H9 (cell line): ENCODE results near the gene HM13. TPM values are rescaled to one million over a fixed set of nuclear protein-coding genes. Genes with fewer than 3 reads are reported as not detected.

Experiments used
- DNase-seq: peaks from one replicate; pipeline ENCODE4 v3.0.0-alpha.2; 2017
- H2AFZ ChIP-seq: one replicate; pipeline ENCODE4 v1.6.1; 2013; ENCODE audit warnings: mild to moderate bottlenecking, low read length, control low read depth, moderate library complexity
- H2AK5ac ChIP-seq: 2 replicates; pipeline ENCODE4 v1.6.1; 2013; ENCODE audit warnings: low read length, control low read depth, mixed read lengths; ENCODE audit not compliant: insufficient read length
- H2BK120ac ChIP-seq: one replicate; pipeline ENCODE4 v1.6.1; 2013; ENCODE audit warnings: low read depth, mild to moderate bottlenecking, low read length, control low read depth, inconsistent platforms; ENCODE audit not compliant: poor library complexity, severe bottlenecking
- H2BK12ac ChIP-seq: 2 replicates; pipeline ENCODE4 v1.6.1; 2013; ENCODE audit warnings: low read length, control low read depth, mixed read lengths, low read depth; ENCODE audit not compliant: insufficient read length
- H2BK15ac ChIP-seq: 2 replicates; pipeline ENCODE4 v1.6.1; 2013; ENCODE audit warnings: low read depth, low read length, control low read depth
- H2BK20ac ChIP-seq: one replicate; pipeline ENCODE4 v1.6.1; 2013; ENCODE audit warnings: low read depth, mild to moderate bottlenecking, low read length, control low read depth, inconsistent platforms; ENCODE audit not compliant: poor library complexity, severe bottlenecking
- H2BK5ac ChIP-seq: 2 replicates; pipeline ENCODE4 v1.6.1; 2013; ENCODE audit warnings: low read length, control low read depth, mixed read lengths; ENCODE audit not compliant: insufficient read length
- H3K14ac ChIP-seq: 2 replicates; pipeline ENCODE4 v1.6.1; 2013; ENCODE audit warnings: low read length, control low read depth; ENCODE audit not compliant: insufficient read depth
- H3K18ac ChIP-seq: 2 replicates; pipeline ENCODE4 v1.6.1; 2013; ENCODE audit warnings: low read depth, mild to moderate bottlenecking, mixed read lengths, low read length, control low read depth; ENCODE audit not compliant: insufficient read length
- H3K23ac ChIP-seq: 2 replicates; pipeline ENCODE4 v1.6.1; 2013; ENCODE audit warnings: low read length, control low read depth, mixed read lengths, low read depth; ENCODE audit not compliant: insufficient read length
- H3K23me2 ChIP-seq: 2 replicates; pipeline ENCODE4 v1.6.1; 2013; ENCODE audit warnings: low read depth, mild to moderate bottlenecking, mixed read lengths, low read length, control low read depth; ENCODE audit not compliant: insufficient read length, poor library complexity, severe bottlenecking
- H3K27ac ChIP-seq: 2 replicates; pipeline ENCODE4 v1.5.1; 2013; ENCODE audit warnings: low read length, control low read depth, mixed read lengths, low read depth; ENCODE audit not compliant: insufficient read length
- H3K27me3 ChIP-seq: 2 replicates; pipeline ENCODE4 v1.6.1; 2013; ENCODE audit warnings: low read length, control low read depth, inconsistent platforms; ENCODE audit not compliant: insufficient read depth
- H3K4ac ChIP-seq: 2 replicates; pipeline ENCODE4 v1.6.1; 2013; ENCODE audit warnings: low read depth, mild to moderate bottlenecking, control low read depth, inconsistent platforms, low read length, moderate library complexity
- H3K4me1 ChIP-seq: 2 replicates; pipeline ENCODE4 v1.6.1; 2013; ENCODE audit warnings: low read length, control low read depth, inconsistent platforms; ENCODE audit not compliant: insufficient read depth
- H3K4me2 ChIP-seq: 2 replicates; pipeline ENCODE4 v1.6.1; 2013; ENCODE audit warnings: low read length, control low read depth, mixed read lengths; ENCODE audit not compliant: insufficient read length, insufficient read depth
- H3K56ac ChIP-seq: 2 replicates; pipeline ENCODE4 v1.6.1; 2013; ENCODE audit warnings: low read depth, mild to moderate bottlenecking, mixed read lengths, low read length, control low read depth; ENCODE audit not compliant: insufficient read length
- H3K79me1 ChIP-seq: 2 replicates; pipeline ENCODE4 v1.6.1; 2013; ENCODE audit warnings: low read depth, mild to moderate bottlenecking, moderate library complexity, low read length, control low read depth, inconsistent platforms; ENCODE audit not compliant: insufficient read depth, poor library complexity, severe bottlenecking
- H3K79me2 ChIP-seq: 2 replicates; pipeline ENCODE4 v1.6.1; 2013; ENCODE audit warnings: low read length, control low read depth, inconsistent platforms; ENCODE audit not compliant: insufficient read depth
- H3K9ac ChIP-seq: 2 replicates; pipeline ENCODE4 v1.6.1; 2013; ENCODE audit warnings: low read length, control low read depth, mixed read lengths; ENCODE audit not compliant: insufficient read length; ENCODE audit errors: extremely low read depth
- H3K9me3 ChIP-seq: one replicate; pipeline ENCODE4 v1.6.1; 2013; ENCODE audit warnings: low read depth, low read length, inconsistent platforms; ENCODE audit not compliant: control insufficient read depth
- H3T11ph ChIP-seq: one replicate; pipeline ENCODE4 v1.6.1; 2013; ENCODE audit warnings: mild to moderate bottlenecking, low read length, control low read depth, inconsistent platforms
- H4K20me1 ChIP-seq: one replicate; pipeline ENCODE4 v1.6.1; 2013; ENCODE audit not compliant: control insufficient read depth, insufficient read length, insufficient read depth
- H4K5ac ChIP-seq: 2 replicates; pipeline ENCODE4 v1.6.1; 2013; ENCODE audit warnings: low read depth, mild to moderate bottlenecking, mixed read lengths, low read length, control low read depth; ENCODE audit not compliant: insufficient read length
- H4K8ac ChIP-seq: replicated peaks from 2 replicates; pipeline ENCODE4 v1.6.1; 2013; ENCODE audit warnings: low read length, control low read depth, mixed read lengths, low read depth; ENCODE audit not compliant: insufficient read length
- H4K91ac ChIP-seq: 2 replicates; pipeline ENCODE4 v1.6.1; 2013; ENCODE audit warnings: low read depth, mild to moderate bottlenecking, moderate library complexity, mixed read lengths, low read length, control low read depth; ENCODE audit not compliant: insufficient read length
- H3K27ac Mint-ChIP-seq, 3 experiments: 2 replicates in 2 of 3; 3 replicates in 1 of 3; pipeline ENCODE4 v1.8.0; 2020 to 2021; ENCODE audit warnings: mixed read lengths in 3 of 3, mild to moderate bottlenecking in 1 of 3, moderate library complexity in 1 of 3
- H3K27me3 Mint-ChIP-seq: 2 replicates; pipeline ENCODE4 v1.8.0; 2021; ENCODE audit warnings: low read depth, mild to moderate bottlenecking, moderate library complexity, mixed read lengths
- H3K36me3 Mint-ChIP-seq, 3 experiments: 2 replicates in 2 of 3; 3 replicates in 1 of 3; pipeline ENCODE4 v1.8.0; 2020 to 2021; ENCODE audit warnings: low read depth in 3 of 3, mixed read lengths in 3 of 3; ENCODE audit not compliant: insufficient read depth in 1 of 3
- H3K4me1 Mint-ChIP-seq, 2 experiments: 2 replicates each; pipeline ENCODE4 v1.8.0; 2020; ENCODE audit warnings: mixed read lengths in 2 of 2
- H3K4me3 Mint-ChIP-seq, 2 experiments: 2 replicates in 1 of 2; 3 replicates in 1 of 2; pipeline ENCODE4 v1.8.0; 2020 to 2021; ENCODE audit warnings: mild to moderate bottlenecking in 2 of 2, mixed read lengths in 2 of 2, moderate library complexity in 1 of 2
- H3K9me3 Mint-ChIP-seq, 2 experiments: 2 replicates in 1 of 2; 3 replicates in 1 of 2; pipeline ENCODE4 v1.8.0; 2020; ENCODE audit warnings: mild to moderate bottlenecking in 2 of 2, mixed read lengths in 2 of 2, moderate library complexity in 1 of 2
- WGBS: extraction: QIAGEN DNeasy Blood & Tissue Kit; methylation state at CpG from one replicate; pipeline ENCODE4 v1.1.7; 2013; ENCODE audit warnings: missing lambda C conversion rate, low lambda C conversion rate, mixed read lengths; ENCODE audit not compliant: insufficient read length; ENCODE audit errors: extremely low coverage; 5-methylcytosine and 5-hydroxymethylcytosine counted together
- total RNA-seq: library from RNA; stranded (reverse); gene quantifications from 2 replicates; pipeline ENCODE4 v1.2.1, GENCODE V29; 2021
- TF ChIP-seq, protein P1 (sequence below): fragments of 200-600 bp; sonication (generic); conservative IDR thresholded peaks from 3 replicates; pipeline ENCODE4 v1.8.0; 2021; ENCODE audit warnings: antibody characterized with exemption, mild to moderate bottlenecking

HM13 gene
- total RNA-seq, 1 experiment from 2014 or later = 169 TPM

DNA sequence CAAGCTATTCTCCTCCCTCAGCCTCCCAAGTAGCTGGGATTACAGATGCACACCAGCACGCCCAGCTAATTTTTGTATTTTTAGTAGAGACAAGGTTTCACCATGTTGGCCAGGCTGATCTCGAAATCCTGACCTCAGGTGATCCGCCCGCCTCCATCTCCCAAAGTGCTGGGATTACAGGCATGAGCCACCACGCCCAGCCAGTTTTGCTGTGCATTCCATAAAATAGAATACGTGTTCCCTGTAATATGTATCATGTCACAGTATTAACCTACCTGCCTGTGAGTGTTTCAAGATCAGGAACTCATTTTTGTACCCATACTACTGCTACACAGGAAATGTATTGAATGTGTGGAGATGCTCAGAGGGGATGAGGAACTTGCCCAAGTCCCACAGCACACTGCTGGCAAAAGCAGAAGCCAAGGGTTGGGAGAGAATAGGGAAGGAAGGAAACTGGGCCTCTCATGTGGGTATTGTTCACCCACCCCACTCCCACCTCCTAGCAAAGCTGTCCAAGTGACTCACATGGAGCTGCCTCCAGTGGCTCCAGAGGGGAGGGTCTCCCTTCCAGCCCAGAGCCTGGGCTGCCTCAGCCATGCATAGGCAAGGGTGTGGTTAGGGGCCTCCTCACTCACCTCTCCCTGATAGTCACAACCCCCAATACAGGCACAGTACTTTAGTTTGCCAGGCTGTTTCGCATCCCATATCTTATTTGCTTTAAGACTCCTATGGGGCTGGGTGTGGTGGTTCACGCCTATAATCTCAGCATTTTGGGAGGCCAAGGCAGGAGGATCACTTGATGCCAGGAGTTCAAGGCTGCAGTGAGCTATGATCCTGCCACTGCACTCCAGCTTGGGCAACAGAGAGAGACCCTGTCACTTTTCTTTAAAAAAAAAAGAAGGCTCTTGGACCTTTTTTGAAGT lies 9.4 kb downstream of the HM13 start:
- Mint-ChIP-seq H3K27ac (no peak overlapping the region), H3K36me3 (peaks cover 10 to 68% (median 25%) of the 10 kb centered on the region in 3 experiments), H3K27me3 (no peaks in the 10 kb centered on the region; the same call in 1 of the 2 replicates), H3K9me3 (no peaks in the 10 kb centered on the region), H3K4me1 (no peaks in the 10 kb centered on the region), H3K4me3 (no peak overlapping the region; a peak in 1 of 5 replicates)
- no peak overlapping the region for H4K5ac ChIP-seq
- no peaks in the 10 kb centered on the region for H3K79me2 ChIP-seq
- no peaks in the 10 kb centered on the region for H3K4me1 ChIP-seq
- H3K23me2 ChIP-seq = no peaks in the 10 kb centered on the region
- DNase-seq = no peak
- no peak overlapping the region for H2BK5ac ChIP-seq
- H3K56ac ChIP-seq = no peak overlapping the region
- no peak overlapping the region for H2BK120ac ChIP-seq
- no peak overlapping the region for H2BK20ac ChIP-seq
- H3K18ac ChIP-seq = no peak overlapping the region
- H4K91ac ChIP-seq = no peak overlapping the region
- no peak overlapping the region for H4K8ac ChIP-seq
- H3K27me3 ChIP-seq = no peaks in the 10 kb centered on the region
- H3T11ph ChIP-seq = no peak overlapping the region
- no peak overlapping the region for H2BK12ac ChIP-seq
- H3K27ac ChIP-seq = no peak overlapping the region
- TF ChIP-seq, protein P1, sequence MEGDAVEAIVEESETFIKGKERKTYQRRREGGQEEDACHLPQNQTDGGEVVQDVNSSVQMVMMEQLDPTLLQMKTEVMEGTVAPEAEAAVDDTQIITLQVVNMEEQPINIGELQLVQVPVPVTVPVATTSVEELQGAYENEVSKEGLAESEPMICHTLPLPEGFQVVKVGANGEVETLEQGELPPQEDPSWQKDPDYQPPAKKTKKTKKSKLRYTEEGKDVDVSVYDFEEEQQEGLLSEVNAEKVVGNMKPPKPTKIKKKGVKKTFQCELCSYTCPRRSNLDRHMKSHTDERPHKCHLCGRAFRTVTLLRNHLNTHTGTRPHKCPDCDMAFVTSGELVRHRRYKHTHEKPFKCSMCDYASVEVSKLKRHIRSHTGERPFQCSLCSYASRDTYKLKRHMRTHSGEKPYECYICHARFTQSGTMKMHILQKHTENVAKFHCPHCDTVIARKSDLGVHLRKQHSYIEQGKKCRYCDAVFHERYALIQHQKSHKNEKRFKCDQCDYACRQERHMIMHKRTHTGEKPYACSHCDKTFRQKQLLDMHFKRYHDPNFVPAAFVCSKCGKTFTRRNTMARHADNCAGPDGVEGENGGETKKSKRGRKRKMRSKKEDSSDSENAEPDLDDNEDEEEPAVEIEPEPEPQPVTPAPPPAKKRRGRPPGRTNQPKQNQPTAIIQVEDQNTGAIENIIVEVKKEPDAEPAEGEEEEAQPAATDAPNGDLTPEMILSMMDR = no peak
- H3K23ac ChIP-seq = no peak overlapping the region
- no peak overlapping the region for H2AFZ ChIP-seq
- no CpG with 5 or more reads among the region's 8 CpGs for WGBS
- no peak overlapping the region for H3K9ac ChIP-seq
- H3K79me1 ChIP-seq = no peaks in the 10 kb centered on the region
- no peak overlapping the region for H2AK5ac ChIP-seq
- H3K14ac ChIP-seq = no peak overlapping the region
- H3K9me3 ChIP-seq = no peaks in the 10 kb centered on the region
- no peak overlapping the region for H3K4me2 ChIP-seq
- H3K4ac ChIP-seq = no peak overlapping the region
- no peak overlapping the region for H2BK15ac ChIP-seq
- H4K20me1 ChIP-seq = no peaks in the 10 kb centered on the region
